GM23248 (cell line): ENCODE measurements around the gene APOM. TPM values are rescaled to one million over a fixed set of nuclear protein-coding genes. Genes with fewer than 3 reads are reported as not detected.

ENCODE experiments used
- DNase-seq: peaks from one replicate; pipeline ENCODE4 v3.0.0-alpha.2; 2015
- H2AFZ ChIP-seq: fragments of 200-600 bp; sonication (generic); 2 replicates; pipeline ENCODE4 v1.6.1; 2016; ENCODE audit warnings: antibody characterized with exemption
- H3F3A ChIP-seq: fragments of 200-600 bp; sonication (generic); 2 replicates; pipeline ENCODE4 v1.6.1; 2016; ENCODE audit warnings: mild to moderate bottlenecking, antibody characterized with exemption, mixed run types; ENCODE audit not compliant: insufficient read depth
- H3K27ac ChIP-seq: fragments of 200-600 bp; sonication (generic); 2 replicates; pipeline ENCODE4 v1.5.1; 2016; ENCODE audit warnings: mild to moderate bottlenecking
- H3K27me3 ChIP-seq: fragments of 200-600 bp; sonication (generic); replicated peaks from 2 replicates; pipeline ENCODE4 v1.6.1; 2016; ENCODE audit warnings: mild to moderate bottlenecking; ENCODE audit not compliant: insufficient read depth
- H3K36me3 ChIP-seq: fragments of 200-600 bp; sonication (generic); 2 replicates; pipeline ENCODE4 v1.6.1; 2016; ENCODE audit warnings: low read depth, mild to moderate bottlenecking
- H3K4me1 ChIP-seq: fragments of 200-600 bp; sonication (generic); 2 replicates; pipeline ENCODE4 v1.6.1; 2016; ENCODE audit warnings: mild to moderate bottlenecking; ENCODE audit not compliant: insufficient read depth
- H3K4me2 ChIP-seq: fragments of 200-600 bp; sonication (generic); one replicate; pipeline ENCODE4 v1.6.1; 2016; ENCODE audit warnings: mild to moderate bottlenecking; ENCODE audit not compliant: unreplicated experiment
- H3K4me3 ChIP-seq: fragments of 200-600 bp; sonication (generic); 2 replicates; pipeline ENCODE4 v1.5.1; 2016; ENCODE audit warnings: mild to moderate bottlenecking
- H3K79me2 ChIP-seq: fragments of 200-600 bp; sonication (generic); 2 replicates; pipeline ENCODE4 v1.6.1; 2016; ENCODE audit warnings: mild to moderate bottlenecking; ENCODE audit not compliant: insufficient read depth
- H3K9ac ChIP-seq: fragments of 200-600 bp; sonication (generic); 2 replicates; pipeline ENCODE4 v1.6.1; 2016; ENCODE audit warnings: mild to moderate bottlenecking
- H3K9me2 ChIP-seq: fragments of 200-600 bp; sonication (generic); 2 replicates; pipeline ENCODE4 v1.6.1; 2016; ENCODE audit warnings: mixed run types, mild to moderate bottlenecking, moderate library complexity; ENCODE audit not compliant: insufficient read depth
- H3K9me3 ChIP-seq: fragments of 200-600 bp; sonication (generic); one replicate; pipeline ENCODE4 v1.6.1; 2017; ENCODE audit warnings: low read depth
- H4K20me1 ChIP-seq: fragments of 200-600 bp; sonication (generic); 2 replicates; pipeline ENCODE4 v1.6.0; 2016; ENCODE audit not compliant: insufficient read depth
- EZH2 ChIP-seq: fragments of 200-600 bp; sonication (generic); IDR thresholded peaks from 2 replicates; pipeline ENCODE4 v1.6.1; 2018; ENCODE audit warnings: antibody characterized with exemption, mild to moderate bottlenecking; ENCODE audit not compliant: insufficient read depth, poor library complexity, severe bottlenecking
- EZH2phosphoT487 ChIP-seq: fragments of 200-600 bp; sonication (generic); IDR thresholded peaks from 2 replicates; pipeline ENCODE4 v1.6.1; 2018; ENCODE audit warnings: antibody characterized with exemption, moderate library complexity, mild to moderate bottlenecking, low read depth; ENCODE audit not compliant: insufficient read depth
- WGBS, 2 experiments: methylation state at CpG; one replicate each; pipeline ENCODE4 v1.1.6; 2015 to 2017; ENCODE audit warnings: low lambda C conversion rate in 2 of 2, low coverage in 1 of 2; ENCODE audit errors: missing lambda C conversion rate in 2 of 2; 5-methylcytosine and 5-hydroxymethylcytosine counted together
- in situ Hi-C: fragments of 300-500 bp; cut with MboI; formaldehyde crosslinking; loops from 2 replicates; pipeline ENCODE4 v1.15.0; 2020
- polyA plus RNA-seq: library from polyadenylated mRNA; unstranded; fragments of >200 nt; fragmentation: Nextera tagmentation; extraction: Ambion mirVana; gene quantifications from 2 replicates; pipeline ENCODE4 v1.2.1, GENCODE V29; 2016
- total RNA-seq: library from RNA; depleted of rRNA; stranded (reverse); fragments of >200 nt; shearing (Covaris generic); gene quantifications from 2 replicates; pipeline ENCODE4 v1.2.3, GENCODE V29; 2014

Gene APOM
- total and polyA plus RNA-seq, 2 experiments from 2014 or later, result 0.76 to 5.9 TPM

GRCh38 chr6:31632279-31632946 is 23.3 kb upstream of the APOM start:
- Histone ChIP-seq H3K27ac (0 out of 2 replicates have a peak overlapping the region, but pooled peaks have one; percentile 8), H3K4me1 (no peaks in the 10 kb centered on the region), H3K9me3 (no peaks in the 10 kb centered on the region), H3K4me3 (no peak overlapping the region), H3K27me3 (no peaks in the 10 kb centered on the region), H2AFZ (no peak overlapping the region), H3K9ac (peak overlapping the region; percentile 9; the same call in 1 of the 2 replicates), H3F3A (peaks cover 73% of the 10 kb centered on the region), H3K79me2 (peaks cover 59% of the 10 kb centered on the region), H4K20me1 (no peaks in the 10 kb centered on the region), H3K4me2 (no peak overlapping the region), H3K36me3 (peaks cover 88% of the 10 kb centered on the region), H3K9me2 (no peaks in the 10 kb centered on the region)
- WGBS, 2 experiments, result 93 to 94% methylated on average over 26 of the region's 26 CpGs
- no peak for DNase-seq
- TF ChIP-seq EZH2phosphoT487 (no peak), EZH2 (no peak)
- in situ Hi-C loops, result no loop called here

- no peak overlapping the region for H2AFZ ChIP-seq
Observed at GRCh38 chr6:31633447-31633846, 22.2 kb upstream of the APOM start.

GRCh38 chr6:31634131-31634530 is 21.6 kb upstream of the APOM start:
- peaks cover 77% of the 10 kb centered on the region for H3F3A ChIP-seq
- peak; percentile 37 for DNase-seq
- TF ChIP-seq EZH2 (no peak), EZH2phosphoT487 (no peak)
- peak overlapping the region; percentile 42 for H3K9ac ChIP-seq
- H3K36me3 ChIP-seq, result peaks cover 78% of the 10 kb centered on the region
- H3K27ac ChIP-seq, result peak overlapping the region; percentile 18; the same call in 1 of the 2 replicates
- H4K20me1 ChIP-seq, result no peaks in the 10 kb centered on the region
- in situ Hi-C loops, result no loop called here
- 80 to 89% methylated on average over 3 of the region's 3 CpGs for WGBS, 2 experiments
- H3K9me2 ChIP-seq, result no peaks in the 10 kb centered on the region
- peaks cover 42% of the 10 kb centered on the region for H3K79me2 ChIP-seq
- H3K4me1 ChIP-seq, result 0 out of 2 replicates have a peak, but pooled peaks cover 3% of the 10 kb centered on the region
- no peaks in the 10 kb centered on the region for H3K9me3 ChIP-seq
- H3K4me2 ChIP-seq, result no peak overlapping the region
- no peak overlapping the region for H3K4me3 ChIP-seq
- no peak overlapping the region for H2AFZ ChIP-seq
- no peaks in the 10 kb centered on the region for H3K27me3 ChIP-seq

More at GRCh38 chr6:31633447-31633846, 22.2 kb upstream of the APOM start:
- no peaks in the 10 kb centered on the region for H3K9me3 ChIP-seq
- peaks cover 85% of the 10 kb centered on the region for H3K36me3 ChIP-seq
- H3K27ac ChIP-seq, result peak overlapping the region; percentile 18; the same call in 1 of the 2 replicates
- H3F3A ChIP-seq, result peaks cover 76% of the 10 kb centered on the region
- in situ Hi-C loops, result no loop called here
- no peaks in the 10 kb centered on the region for H3K27me3 ChIP-seq
- H3K9me2 ChIP-seq, result no peaks in the 10 kb centered on the region
- WGBS, 2 experiments, result 85 to 93% methylated on average over 7 of the region's 7 CpGs
- H3K4me2 ChIP-seq, result no peak overlapping the region
- DNase-seq, result no peak
- H3K4me1 ChIP-seq, result no peaks in the 10 kb centered on the region
- H3K9ac ChIP-seq, result peak overlapping the region; percentile 42; the same call in 1 of the 2 replicates
- peaks cover 49% of the 10 kb centered on the region for H3K79me2 ChIP-seq
- TF ChIP-seq EZH2 (no peak), EZH2phosphoT487 (no peak)
- no peaks in the 10 kb centered on the region for H4K20me1 ChIP-seq
- no peak overlapping the region for H3K4me3 ChIP-seq

- 81 to 83% methylated on average over 11 of the region's 11 CpGs for whole genome bisulfite sequencing, 2 experiments
- Histone ChIP-seq H3K4me2 (no peak overlapping the region), H3K4me3 (no peak overlapping the region), H3K9me3 (no peaks in the 10 kb centered on the region), H3K27me3 (no peaks in the 10 kb centered on the region), H2AFZ (no peak overlapping the region), H3K36me3 (peaks cover 72% of the 10 kb centered on the region), H3K79me2 (peaks cover 32% of the 10 kb centered on the region), H3F3A (peaks cover 85% of the 10 kb centered on the region), H3K4me1 (peaks cover 10% of the 10 kb centered on the region), H3K9me2 (no peaks in the 10 kb centered on the region), H4K20me1 (no peaks in the 10 kb centered on the region), H3K9ac (no peak overlapping the region), H3K27ac (no peak overlapping the region)
- in situ Hi-C loops, result no loop called here
- TF ChIP-seq EZH2 (no peak), EZH2phosphoT487 (no peak)
- DNase-seq, result no peak
Observed at GRCh38 chr6:31634969-31635575, 20.6 kb upstream of the APOM start.
